T47D (cell line): Measurements from ENCODE around the gene LMX1B.

Experiments
- DNase-seq, 2 experiments: peaks; one replicate each; pipeline versions ENCODE4 v3.0.0 to v3.0.0-alpha.2; 2011 to 2012; ENCODE audit warnings: low read depth in 1 of 2, low spot score in 1 of 2
- JUND ChIP-seq: IDR thresholded peaks from 2 replicates; pipeline ENCODE4 v1.6.1; 2012; ENCODE audit warnings: low read depth
- in situ Hi-C: cut with HindIII; loops from 2 replicates; pipeline ENCODE4 v1.10.0; 2016; ENCODE audit warnings: low sequenced_read_pairs, low pct_unique_long_range_greater_than_20kb

The LMX1B gene

DNA sequence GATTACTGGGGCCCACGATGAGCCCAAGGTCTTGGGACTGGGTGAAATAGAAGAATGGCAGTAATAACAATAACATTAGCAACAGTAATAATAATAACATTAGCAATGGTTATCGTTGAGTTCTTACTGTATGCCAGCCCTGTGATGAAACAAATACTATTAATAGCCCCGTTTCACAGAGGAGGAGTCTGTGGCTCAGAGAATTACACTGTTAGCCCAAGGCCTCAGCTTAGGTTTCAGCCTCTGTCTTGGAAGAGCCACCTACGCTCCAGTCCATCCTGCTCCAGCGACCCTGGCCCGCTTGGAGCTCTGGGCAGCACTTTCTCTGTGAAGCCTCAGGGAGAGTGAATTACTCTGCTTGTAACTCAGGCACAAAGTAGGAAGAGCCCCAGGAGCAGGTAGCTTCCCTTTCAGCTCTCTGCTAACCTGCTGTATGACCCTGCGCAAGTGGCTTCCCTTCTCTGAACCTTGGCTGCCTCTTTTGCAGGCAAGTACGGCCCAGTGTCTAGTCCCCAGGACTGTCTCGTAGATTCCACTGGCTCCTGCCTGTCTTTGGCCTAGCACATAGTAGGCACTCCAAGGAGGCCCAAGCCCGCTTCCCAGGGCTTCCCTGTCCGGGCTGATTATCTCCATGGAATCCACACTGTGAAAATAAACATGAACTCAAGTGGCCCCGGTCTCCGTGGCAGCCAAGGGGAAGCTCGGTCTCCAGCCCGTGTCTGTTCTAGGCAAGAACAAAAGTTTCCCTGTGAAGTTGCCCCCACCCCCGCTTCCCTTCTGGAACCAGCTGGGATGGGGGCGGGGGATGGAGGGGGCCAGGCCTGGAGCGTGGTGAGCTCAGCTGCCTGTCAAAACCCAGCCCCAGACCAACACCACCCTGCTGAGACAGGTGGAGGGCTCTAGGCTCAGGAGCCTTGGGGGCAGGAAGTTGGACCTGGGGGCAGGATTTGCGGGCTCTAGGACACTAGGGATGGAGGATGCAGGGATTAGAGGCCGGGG is 26.2 kb upstream of the LMX1B start:
- in situ Hi-C loops: no loop called here

DNA sequence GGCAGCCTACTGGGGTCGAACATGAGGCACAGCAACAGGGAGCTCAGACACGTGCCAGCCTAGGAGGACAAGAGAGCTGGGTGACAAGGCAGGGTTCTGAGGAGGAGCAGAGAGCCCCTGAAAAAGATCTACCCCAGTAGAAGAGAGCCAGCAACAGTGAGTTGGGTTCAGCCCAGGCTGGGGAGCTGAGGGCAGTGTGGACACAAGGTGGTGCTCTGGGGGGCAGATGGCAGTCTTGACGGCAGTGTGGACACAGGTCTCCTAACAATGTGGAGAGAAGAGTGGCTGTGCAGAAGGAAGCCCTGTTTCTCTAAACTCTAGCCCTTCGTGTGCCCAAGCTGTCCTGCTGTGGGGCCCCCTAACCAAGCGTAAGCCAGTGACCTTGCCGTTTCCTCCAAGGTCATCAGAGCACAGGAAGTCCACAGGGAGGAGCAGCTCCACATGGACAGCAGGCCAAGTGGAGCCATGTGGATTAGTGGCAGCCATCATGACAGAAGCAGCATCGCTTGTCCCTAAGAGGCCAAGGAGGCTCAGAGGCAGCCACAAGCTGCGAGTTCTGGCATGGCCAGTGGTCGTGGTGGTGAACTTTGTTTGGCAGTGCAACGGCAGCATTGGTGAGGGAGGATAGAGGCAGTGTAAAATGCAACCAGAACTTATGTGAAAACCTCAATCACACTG is 25.1 kb upstream of the LMX1B start:
- DNase-seq: no peak
- no peak for TF ChIP-seq JUND
- in situ Hi-C loops: no loop called here

More for the DNA sequence above, 26.2 kb upstream of the LMX1B start:
- no peak for TF ChIP-seq JUND
- DNase-seq: no peak

- no peak for DNase-seq
- TF ChIP-seq JUND: no peak
- in situ Hi-C loops: no loop called here
Measured at GRCh38 chr9:126589349-126589748, 24.4 kb upstream of the LMX1B start.

DNA sequence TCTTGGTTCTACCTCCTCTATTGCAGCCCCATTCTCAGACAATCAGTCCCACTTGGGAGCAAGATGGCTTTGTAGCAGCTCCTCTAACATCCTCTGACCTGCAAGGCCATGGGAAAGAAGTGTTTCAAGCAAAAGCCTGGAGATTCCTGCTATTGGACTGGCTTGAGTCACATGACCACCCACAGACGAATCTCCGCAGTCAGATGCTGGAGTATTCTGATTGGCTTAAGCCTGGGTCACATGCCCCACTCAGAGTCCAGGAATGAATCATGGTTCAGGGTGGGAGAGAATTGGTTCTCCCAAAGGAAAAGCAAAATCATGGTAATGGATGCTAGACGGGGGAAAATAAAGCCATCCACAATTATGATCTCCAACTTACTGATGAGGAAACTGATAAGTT is 22.6 kb upstream of the LMX1B start:
- peak in 1 of 2 experiments; percentile 40 for DNase-seq
- TF ChIP-seq JUND: no peak
- in situ Hi-C loops: no loop called here

GRCh38 chr9:126591922-126592321 is 21.8 kb upstream of the LMX1B start:
- in situ Hi-C loops: no loop called here
- no peak for DNase-seq
- no peak for TF ChIP-seq JUND

- in situ Hi-C loops: no loop called here
- DNase-seq: no peak
- TF ChIP-seq JUND: no peak
Measured at GRCh38 chr9:126592461-126592860, 21.3 kb upstream of the LMX1B start.

DNA sequence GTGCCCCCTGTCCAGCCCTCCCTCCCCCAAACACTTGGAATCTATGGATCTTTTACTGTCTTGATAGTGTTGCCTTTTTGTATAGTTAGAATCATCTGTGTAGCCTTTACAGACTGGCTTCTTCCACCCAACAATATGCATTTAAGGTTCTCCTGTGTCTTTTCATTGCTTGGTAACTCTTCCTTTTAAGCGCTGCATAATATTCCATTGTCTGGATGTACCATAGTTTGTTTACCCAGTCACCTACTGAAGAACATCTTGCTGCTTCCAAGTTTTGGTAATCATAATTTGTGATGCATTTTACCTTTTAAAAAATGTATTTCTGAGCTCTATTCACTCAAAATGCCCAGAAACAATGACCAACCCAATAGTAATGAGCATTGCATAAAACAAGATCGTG is 17.7 kb upstream of the LMX1B start:
- in situ Hi-C loops: no loop called here
- TF ChIP-seq JUND: no peak

GRCh38 chr9:126599047-126599650 is 14.6 kb upstream of the LMX1B start:
- in situ Hi-C loops: no loop called here

More for the DNA sequence above, 17.7 kb upstream of the LMX1B start:
- DNase-seq: no peak

DNA sequence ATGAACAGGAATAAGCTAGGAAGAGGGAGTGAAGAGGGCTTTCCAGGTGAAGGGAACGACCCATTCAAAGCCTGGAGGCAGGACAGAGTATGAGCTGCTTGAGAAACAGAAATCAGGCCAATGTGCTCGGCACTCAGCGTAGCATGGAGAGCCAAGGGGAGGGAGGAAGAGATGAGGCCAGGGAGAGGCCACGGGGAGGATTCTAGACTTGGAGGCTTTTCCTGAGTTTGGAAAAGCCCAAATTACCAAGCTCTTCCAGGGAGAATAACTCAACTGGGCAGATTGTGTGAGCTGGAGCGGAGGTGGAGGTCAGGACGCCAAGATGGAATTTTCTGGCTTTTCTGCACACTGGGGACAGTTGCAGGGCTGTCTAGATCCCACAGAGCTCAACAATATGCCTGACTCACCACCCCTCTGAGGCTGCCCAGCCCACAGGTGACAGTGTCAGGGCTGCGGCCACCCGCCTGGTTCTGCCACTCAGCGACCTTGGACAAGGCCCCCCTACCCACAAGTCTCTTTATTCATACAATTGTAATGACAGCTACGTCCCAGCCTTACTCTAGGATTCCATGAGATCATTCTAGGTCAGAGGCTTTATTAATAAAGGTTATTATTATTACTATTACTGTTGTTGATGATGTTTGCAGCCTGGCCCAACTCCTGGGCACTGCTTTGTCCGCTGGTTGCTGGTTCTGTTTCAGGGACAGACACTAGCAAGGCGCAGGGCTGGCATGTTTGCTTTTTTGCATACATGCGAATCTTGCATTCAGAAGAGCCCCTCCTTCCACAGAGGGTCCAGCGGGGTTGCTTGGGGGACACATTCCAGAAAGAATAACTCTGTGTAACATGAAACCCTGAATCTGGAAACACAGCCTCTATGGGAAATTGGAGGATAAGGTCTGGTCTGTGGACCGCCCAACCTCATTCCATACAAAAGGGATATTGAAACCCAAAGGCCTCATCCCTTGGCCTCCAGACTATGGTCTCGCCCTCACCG is 9.4 kb upstream of the LMX1B start:
- no peak for TF ChIP-seq JUND
- in situ Hi-C loops: no loop called here
- no peak for DNase-seq

More at GRCh38 chr9:126599047-126599650, 14.6 kb upstream of the LMX1B start:
- no peak for DNase-seq
- TF ChIP-seq JUND: no peak

- DNase-seq: peak in 1 of 2 experiments; percentile 52
- in situ Hi-C loops: no loop called here
- TF ChIP-seq JUND: no peak
Measured at GRCh38 chr9:126605792-126606482, 7.8 kb upstream of the LMX1B start.

GRCh38 chr9:126606483-126606870 is 7.3 kb upstream of the LMX1B start:
- no peak for TF ChIP-seq JUND
- in situ Hi-C loops: no loop called here
- no peak for DNase-seq
